ENCODE data around the gene ZDHHC20. TPM values are rescaled to one million over a fixed set of nuclear protein-coding genes. Genes with fewer than 3 reads are reported as not detected.

ZDHHC20 gene, protein sequence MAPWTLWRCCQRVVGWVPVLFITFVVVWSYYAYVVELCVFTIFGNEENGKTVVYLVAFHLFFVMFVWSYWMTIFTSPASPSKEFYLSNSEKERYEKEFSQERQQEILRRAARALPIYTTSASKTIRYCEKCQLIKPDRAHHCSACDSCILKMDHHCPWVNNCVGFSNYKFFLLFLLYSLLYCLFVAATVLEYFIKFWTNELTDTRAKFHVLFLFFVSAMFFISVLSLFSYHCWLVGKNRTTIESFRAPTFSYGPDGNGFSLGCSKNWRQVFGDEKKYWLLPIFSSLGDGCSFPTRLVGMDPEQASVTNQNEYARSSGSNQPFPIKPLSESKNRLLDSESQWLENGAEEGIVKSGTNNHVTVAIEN
- total RNA-seq = 10 to 100 TPM; 14.6 to 29.2 (median 23.1) TPM

DNA sequence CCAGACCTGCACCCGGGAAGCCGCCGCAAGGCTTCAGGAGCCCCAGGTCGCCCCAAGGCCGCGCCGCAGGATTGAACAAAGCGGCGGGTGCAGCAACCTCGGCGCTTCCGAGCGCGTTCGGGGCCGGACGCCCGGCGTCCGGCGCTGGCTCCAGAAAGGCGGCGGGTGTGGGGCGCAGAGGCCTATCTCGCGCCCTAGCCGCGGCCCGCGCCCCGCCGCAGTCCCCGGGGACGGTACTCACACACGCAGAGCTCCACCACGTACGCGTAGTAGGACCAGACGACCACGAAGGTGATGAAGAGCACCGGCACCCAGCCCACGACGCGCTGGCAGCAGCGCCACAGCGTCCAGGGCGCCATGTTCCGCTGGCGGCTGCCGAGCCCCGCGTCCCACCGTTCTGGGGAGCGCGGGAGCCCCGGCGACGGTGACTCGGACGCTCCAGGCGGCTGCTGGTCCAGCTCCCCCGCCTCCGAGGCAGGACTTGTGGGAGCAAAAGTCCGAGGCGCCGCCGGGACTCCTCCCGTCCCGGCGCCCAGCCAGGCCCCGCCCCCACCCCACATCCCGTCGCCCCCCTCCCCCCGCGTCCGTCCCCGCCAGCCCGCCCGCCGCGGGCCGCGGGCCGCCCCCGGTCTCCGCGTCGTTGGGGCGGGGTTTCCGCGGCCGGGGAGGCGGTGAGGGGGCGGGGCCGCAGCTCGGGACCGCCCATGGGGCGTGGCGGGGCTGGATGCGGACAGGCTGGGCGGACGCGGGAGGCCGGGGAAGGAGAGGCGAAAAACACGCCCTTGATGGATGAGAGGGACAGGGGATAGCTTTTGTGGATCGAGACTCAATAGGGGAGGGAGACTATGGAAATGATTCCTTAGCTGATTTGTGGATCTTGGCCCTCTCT lies at the start of gene ZDHHC20:
ZDHHC20 (minus strand) TSS at position 491 of the 889 bp plus-strand sequence; CDS start at position 359, 132 bp downstream.
- DNase-seq (peak; percentile 72 to 81), ATAC-seq (peak; percentile 90 to 92)
- peaks cover 10 to 15% of the 10 kb centered on the region in 2 donors for H3K4me1 ChIP-seq
- TF ChIP-seq, protein P1, sequence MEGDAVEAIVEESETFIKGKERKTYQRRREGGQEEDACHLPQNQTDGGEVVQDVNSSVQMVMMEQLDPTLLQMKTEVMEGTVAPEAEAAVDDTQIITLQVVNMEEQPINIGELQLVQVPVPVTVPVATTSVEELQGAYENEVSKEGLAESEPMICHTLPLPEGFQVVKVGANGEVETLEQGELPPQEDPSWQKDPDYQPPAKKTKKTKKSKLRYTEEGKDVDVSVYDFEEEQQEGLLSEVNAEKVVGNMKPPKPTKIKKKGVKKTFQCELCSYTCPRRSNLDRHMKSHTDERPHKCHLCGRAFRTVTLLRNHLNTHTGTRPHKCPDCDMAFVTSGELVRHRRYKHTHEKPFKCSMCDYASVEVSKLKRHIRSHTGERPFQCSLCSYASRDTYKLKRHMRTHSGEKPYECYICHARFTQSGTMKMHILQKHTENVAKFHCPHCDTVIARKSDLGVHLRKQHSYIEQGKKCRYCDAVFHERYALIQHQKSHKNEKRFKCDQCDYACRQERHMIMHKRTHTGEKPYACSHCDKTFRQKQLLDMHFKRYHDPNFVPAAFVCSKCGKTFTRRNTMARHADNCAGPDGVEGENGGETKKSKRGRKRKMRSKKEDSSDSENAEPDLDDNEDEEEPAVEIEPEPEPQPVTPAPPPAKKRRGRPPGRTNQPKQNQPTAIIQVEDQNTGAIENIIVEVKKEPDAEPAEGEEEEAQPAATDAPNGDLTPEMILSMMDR (IDR thresholded peaks at IDR 0.05 in 4 of 5, conservative IDR thresholded peaks at IDR 0.05 in 1 of 5) = no peak
- TF ChIP-seq POLR2A (IDR thresholded peaks at IDR 0.05) = peak; percentile 66 to 74
- H3K27me3 ChIP-seq = no peaks in the 10 kb centered on the region
- H3K4me3 ChIP-seq = peak within 1 kb of the TSS; percentile 88 to 99 (median 94)
- H3K27ac ChIP-seq = peak within 1 kb of the TSS; percentile 79 to 98 (median 89)
- in situ Hi-C loops (cut with MboI; ENCODE audit: low sequenced_read_pairs in 4 of 4) = no loop called here
- intact Hi-C loops (cut with DNase I; ENCODE audit: low total_unique reads) = loop anchor here (1.0 to 10.0 kb wide), 4 partner anchors 18 to 754 kb away; partner anchors contain the start of genes IL17D and MICU2
- H3K9me3 ChIP-seq = no peaks in the 10 kb centered on the region
- H3K36me3 ChIP-seq = no peaks in the 10 kb centered on the region

- DNase-seq (no peak), ATAC-seq (no peak)
- no peak for TF ChIP-seq POLR2A (IDR thresholded peaks at IDR 0.05)
- TF ChIP-seq, protein P1 (IDR thresholded peaks at IDR 0.05 in 4 of 5, conservative IDR thresholded peaks at IDR 0.05 in 1 of 5) = no peak
- no peak overlapping the region for H3K4me3 ChIP-seq
- no peaks in the 10 kb centered on the region for H3K4me1 ChIP-seq
- no peaks in the 10 kb centered on the region for H3K9me3 ChIP-seq
- no peaks in the 10 kb centered on the region for H3K27me3 ChIP-seq
- intact Hi-C loops (cut with DNase I; ENCODE audit: low total_unique reads) = no loop called here
- no peak overlapping the region for H3K27ac ChIP-seq
- in situ Hi-C loops (cut with MboI; ENCODE audit: low sequenced_read_pairs in 4 of 4) = no loop called here
- peaks cover 0 to 23% of the 10 kb centered on the region in 2 donors for H3K36me3 ChIP-seq
Measured at GRCh38 chr13:21504379-21504778, 45.3 kb upstream of the ZDHHC20 start.

- Histone ChIP-seq H3K4me1 (no peaks in the 10 kb centered on the region), H3K27ac (no peak overlapping the region), H3K4me3 (no peak overlapping the region), H3K36me3 (peaks cover 0 to 9% of the 10 kb centered on the region in 2 donors), H3K27me3 (no peaks in the 10 kb centered on the region), H3K9me3 (no peaks in the 10 kb centered on the region)
- intact Hi-C loops (cut with DNase I; ENCODE audit: low total_unique reads) = no loop called here
- in situ Hi-C loops (cut with MboI; ENCODE audit: low sequenced_read_pairs in 4 of 4) = no loop called here
- ATAC-seq (no peak), DNase-seq (no peak)
- no peak for TF ChIP-seq POLR2A (IDR thresholded peaks at IDR 0.05)
- TF ChIP-seq, protein P1 (IDR thresholded peaks at IDR 0.05 in 4 of 5, conservative IDR thresholded peaks at IDR 0.05 in 1 of 5) = no peak
Measured at GRCh38 chr13:21501686-21502085, 42.6 kb upstream of the ZDHHC20 start.

DNA sequence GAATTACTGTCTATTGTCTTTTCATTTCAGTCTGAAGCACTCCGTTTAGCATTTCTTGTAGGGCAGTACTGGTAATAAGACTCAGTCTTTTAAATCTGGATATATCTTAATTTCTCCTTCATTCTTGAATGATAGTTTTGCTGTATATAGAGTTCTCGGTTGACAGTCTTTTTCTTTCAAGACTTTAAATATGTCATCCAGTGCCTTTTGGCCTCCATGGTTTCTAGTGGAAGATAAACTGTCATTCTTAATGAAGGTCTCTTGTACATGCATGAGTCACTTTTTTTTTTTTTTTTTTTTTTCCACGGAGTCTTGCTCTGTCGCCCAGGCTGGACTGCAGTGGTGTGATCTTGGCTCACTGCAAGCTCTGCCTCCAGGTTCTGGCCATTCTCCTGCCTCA lies 27.2 kb upstream of the ZDHHC20 start:
- DNase-seq (no peak), ATAC-seq (no peak)
- H3K27me3 ChIP-seq = no peaks in the 10 kb centered on the region
- in situ Hi-C loops (cut with MboI; ENCODE audit: low sequenced_read_pairs in 4 of 4) = loop anchor here in 3 of 4 donors (10.0 to 25.0 kb wide), 3 partner anchors 202 to 549 kb away; no protein-coding TSS in a partner anchor
- intact Hi-C loops (cut with DNase I; ENCODE audit: low total_unique reads) = no loop called here
- peaks cover 9 to 11% of the 10 kb centered on the region in 2 donors for H3K4me1 ChIP-seq
- H3K9me3 ChIP-seq = no peaks in the 10 kb centered on the region
- TF ChIP-seq, protein P1 (IDR thresholded peaks at IDR 0.05 in 4 of 5, conservative IDR thresholded peaks at IDR 0.05 in 1 of 5) = no peak
- no peak for TF ChIP-seq POLR2A (IDR thresholded peaks at IDR 0.05)
- no peak overlapping the region for H3K4me3 ChIP-seq
- peaks cover 0 to 10% of the 10 kb centered on the region in 2 donors for H3K36me3 ChIP-seq
- H3K27ac ChIP-seq = no peak overlapping the region
